ENCODE results near the gene NFE2L3.

- TF ChIP-seq CTCF (conservative IDR thresholded peaks at IDR 0.05) (no peak), ZFX (IDR thresholded peaks at IDR 0.05) (no peak)
These were observed 16.5 kb downstream of the NFE2L3 start for GRCh38 chr7:26168458-26169023.

Measured in C4-2B (cell line).